Myocyte (in vitro differentiated cells): ENCODE data around the gene ACAD11. TPM values are rescaled to one million over a fixed set of nuclear protein-coding genes. Genes with fewer than 3 reads are reported as not detected.
A peak's percentile ranks its signal among the peaks of the same experiment; 100 is the strongest.
"Not testable (repeated sequence)": the region's sequence is repeated elsewhere in the genome, so short reads cannot be mapped to it uniquely, and the experiment has no call there.

Experiments
- DNase-seq: peaks from one replicate; pipeline ENCODE4 v3.0.0-alpha.2; 2012; ENCODE audit warnings: low read depth
- total RNA-seq: library from RNA; depleted of rRNA; stranded (reverse); fragments of >200 nt; gene quantifications from 2 replicates; pipeline ENCODE4 v1.2.3, GENCODE V29; 2014

The ACAD11 gene
- total RNA-seq, 1 donor from 2014 or later, result 22.8 TPM

GRCh38 chr3:132650153-132650552 is 9.5 kb downstream of the ACAD11 start:
- DNase-seq, result no peak

GRCh38 chr3:132645058-132645457 is 14.6 kb downstream of the ACAD11 start:
- DNase-seq, result no peak

- DNase-seq, result no peak
These were observed 16.2 kb downstream of the ACAD11 start for GRCh38 chr3:132643366-132643765.

DNA sequence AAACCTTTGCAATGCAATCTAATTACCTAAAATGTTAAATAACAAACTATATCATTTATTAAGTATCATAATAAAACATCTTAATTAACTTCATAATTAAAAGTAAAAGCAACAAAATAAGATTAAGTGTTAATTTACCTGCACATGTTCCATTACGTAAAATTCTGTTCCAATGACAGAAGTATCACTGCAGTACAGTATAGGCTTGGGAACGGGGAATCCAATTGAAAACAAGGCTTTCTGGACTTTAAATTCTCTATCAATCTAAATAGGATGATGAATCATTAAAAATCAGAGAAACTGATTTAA is 17.1 kb downstream of the ACAD11 start:
- no peak for DNase-seq

DNA sequence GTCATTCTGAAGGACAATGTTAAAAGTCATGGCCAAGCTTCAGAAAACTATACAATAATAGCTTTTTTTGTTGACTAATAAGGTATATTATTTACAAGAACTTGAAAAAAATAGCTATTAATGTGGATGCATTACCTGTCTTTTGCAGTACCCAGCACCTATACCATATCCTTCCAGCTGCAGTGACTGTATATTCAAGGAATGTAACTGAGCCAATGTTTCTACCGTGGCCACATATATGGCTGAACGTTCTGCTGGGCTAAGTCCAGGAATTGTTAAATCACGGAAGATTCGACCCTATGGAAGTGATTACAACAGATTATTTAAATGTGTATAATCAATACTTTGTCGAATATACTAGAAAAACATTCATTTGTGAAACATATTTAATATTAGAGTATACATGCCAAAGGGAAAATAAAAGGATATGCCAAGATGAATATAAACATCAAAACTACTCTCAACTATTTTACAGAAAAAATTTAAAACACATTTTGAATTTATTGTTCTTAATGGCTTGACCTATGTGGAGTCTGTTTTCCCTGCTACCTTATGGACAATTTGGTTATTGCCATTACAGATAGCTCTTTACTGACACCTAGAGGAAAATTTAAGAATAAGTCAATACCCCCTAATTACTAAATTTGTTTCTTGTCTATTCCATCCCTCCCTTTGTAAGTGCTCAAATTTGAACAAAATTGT is 17.6 kb downstream of the ACAD11 start:
- DNase-seq, result peak; percentile 64

DNA sequence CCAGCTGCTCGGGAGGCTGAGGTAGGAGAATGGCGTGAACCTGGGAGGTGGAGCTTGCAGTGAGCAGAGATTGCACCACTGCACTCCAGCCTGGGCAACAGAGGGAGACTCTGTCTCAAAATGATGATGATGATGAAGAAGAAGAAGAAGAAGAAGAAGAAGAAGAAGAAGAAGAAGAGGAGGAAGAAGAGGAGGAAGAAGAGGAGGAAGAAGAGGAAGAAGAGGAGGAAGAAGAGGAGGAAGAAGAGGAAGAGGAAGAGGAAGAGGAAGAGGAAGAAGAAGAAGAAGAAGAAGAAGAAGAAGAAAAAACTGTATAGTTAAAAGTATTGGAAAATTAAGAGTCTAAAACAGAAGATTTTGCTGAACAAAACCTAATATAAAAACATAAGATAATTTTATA is 18.2 kb downstream of the ACAD11 start:
- not testable (repeated sequence) for DNase-seq

- no peak for DNase-seq
These were observed 20.9 kb downstream of the ACAD11 start for GRCh38 chr3:132638706-132639105.

- no peak for DNase-seq
These were observed 22.0 kb downstream of the ACAD11 start for GRCh38 chr3:132637590-132637989.

- DNase-seq, result peak; percentile 18
These were observed 24.6 kb downstream of the ACAD11 start for GRCh38 chr3:132635052-132635451.

- no peak for DNase-seq
These were observed 29.0 kb downstream of the ACAD11 start for GRCh38 chr3:132630612-132631011.

DNA sequence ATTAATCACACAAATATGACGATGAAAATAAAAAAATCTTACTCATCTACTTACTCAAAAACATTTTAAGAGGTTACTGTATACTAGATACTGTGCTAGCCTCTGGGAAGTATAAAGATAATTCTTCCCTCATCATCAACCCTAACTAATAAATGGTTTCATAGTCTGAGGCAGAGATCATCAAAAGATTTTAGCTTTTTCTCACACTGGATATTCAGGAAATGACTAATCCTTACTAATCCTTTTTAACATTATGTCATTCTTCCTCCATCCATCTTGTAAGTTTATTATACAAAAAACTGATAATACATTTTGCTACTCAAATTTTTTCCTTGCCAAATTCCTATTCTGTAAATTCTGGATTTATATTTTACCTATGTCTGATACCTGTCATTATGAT is 29.7 kb downstream of the ACAD11 start:
- peak; percentile 31 for DNase-seq

- no peak for DNase-seq
These were observed 31.5 kb downstream of the ACAD11 start for GRCh38 chr3:132628157-132628556.

GRCh38 chr3:132626955-132627354 is 32.7 kb downstream of the ACAD11 start:
- DNase-seq, result no peak

- DNase-seq, result no peak
These were observed 34.0 kb downstream of the ACAD11 start for GRCh38 chr3:132625613-132626012.

DNA sequence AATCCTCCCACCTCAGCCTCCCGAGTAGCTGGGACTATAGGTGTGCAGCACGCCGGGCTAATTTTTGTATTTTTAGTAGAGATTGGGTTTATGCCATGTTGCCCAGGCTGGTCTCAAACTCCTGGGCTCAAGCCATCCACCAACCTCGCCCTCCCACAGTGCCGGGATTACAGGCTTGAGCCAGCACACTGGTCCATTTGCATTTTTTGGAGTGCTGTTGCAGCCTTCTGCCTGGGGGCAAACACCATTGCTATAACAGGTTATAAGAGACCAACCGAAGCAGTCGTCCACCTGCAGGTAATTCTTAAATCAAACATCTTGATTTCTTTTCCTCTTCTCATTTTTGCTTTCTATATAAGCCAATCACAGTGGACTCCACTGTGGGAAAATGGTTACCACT is 34.8 kb downstream of the ACAD11 start:
- DNase-seq, result no peak

GRCh38 chr3:132623646-132624045 is 36.0 kb downstream of the ACAD11 start:
- DNase-seq, result no peak

- no peak for DNase-seq
These were observed 36.8 kb downstream of the ACAD11 start for GRCh38 chr3:132622761-132623160.

- no peak for DNase-seq
These were observed 37.5 kb downstream of the ACAD11 start for GRCh38 chr3:132622148-132622547.

DNA sequence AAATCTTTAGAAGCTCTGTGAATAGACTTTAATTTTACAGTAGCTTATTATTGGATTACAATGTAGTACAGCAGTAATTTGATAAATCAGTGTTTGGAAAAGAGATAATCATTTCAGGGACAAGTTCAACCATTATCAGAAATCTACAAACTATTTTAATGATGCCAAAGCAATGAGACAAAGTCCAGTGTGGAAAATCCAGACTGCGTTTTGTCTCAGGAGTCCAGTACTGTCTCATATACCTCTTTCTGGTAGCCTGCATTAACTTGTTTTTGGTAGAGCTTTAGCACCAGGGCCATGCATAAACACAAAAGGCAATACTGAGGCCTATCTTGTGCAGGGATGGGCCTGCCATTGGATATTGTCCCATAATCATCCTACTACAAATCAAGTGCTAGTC is 42.8 kb downstream of the ACAD11 start:
- no peak for DNase-seq

GRCh38 chr3:132615881-132616280 is 43.7 kb downstream of the ACAD11 start:
- peak; percentile 55 for DNase-seq

DNA sequence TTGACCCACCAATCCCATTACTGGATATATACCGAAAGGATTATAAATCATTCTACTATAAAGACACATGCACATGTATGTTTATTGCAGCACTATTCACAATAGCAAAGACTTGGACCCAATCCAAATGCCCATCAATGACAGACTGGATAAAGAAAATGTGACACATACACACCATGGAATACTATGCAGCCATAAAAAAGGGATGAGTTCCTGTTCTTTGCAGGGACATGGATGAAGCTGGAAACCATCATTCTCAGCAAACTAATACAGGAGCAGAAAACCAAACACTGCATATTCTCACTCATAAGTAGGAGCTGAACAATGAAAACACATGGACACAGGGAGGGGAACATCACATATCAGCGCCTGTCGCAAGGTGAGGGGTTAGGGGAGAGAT is 44.3 kb downstream of the ACAD11 start:
- not testable (repeated sequence) for DNase-seq

GRCh38 chr3:132606620-132607019 is 53.0 kb downstream of the ACAD11 start:
- not testable (repeated sequence) for DNase-seq

DNA sequence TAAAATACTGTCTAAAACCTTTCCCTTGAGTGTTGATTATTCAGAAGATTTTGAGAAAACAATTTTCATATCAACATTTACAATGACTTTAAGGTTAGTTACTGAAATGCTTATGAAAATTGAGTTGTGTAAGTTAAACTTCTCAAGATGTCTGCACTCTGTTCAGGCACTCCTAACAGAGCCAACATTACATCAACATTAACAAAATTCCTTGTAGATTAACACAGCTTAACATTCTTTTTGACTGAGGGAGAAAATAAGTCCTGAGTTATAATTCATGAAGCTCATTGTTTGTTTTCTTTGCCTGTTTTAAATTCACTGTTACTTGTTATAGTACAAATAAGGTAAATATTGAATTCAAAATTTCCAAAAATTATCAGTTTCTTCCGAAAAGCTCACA is 53.5 kb downstream of the ACAD11 start:
- no peak for DNase-seq

DNA sequence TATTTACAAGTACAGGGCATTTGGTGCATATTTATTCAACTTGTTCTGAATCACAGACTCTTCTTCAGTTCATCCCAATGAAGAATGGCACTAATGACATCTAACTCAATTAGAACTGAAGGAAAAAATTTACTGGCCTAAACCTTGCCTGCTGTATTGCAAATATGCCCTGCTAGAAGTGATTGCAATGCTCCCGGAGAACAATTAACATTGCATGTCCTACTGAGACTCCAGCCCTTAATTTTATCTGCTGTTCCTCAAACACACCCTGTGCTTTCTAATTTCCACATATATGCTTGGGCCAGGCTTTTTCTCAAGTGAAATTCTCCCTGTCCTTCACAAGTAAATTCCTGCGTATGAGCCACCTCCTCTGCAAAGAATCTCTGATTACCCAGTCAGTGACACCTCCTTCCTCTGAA is 54.2 kb downstream of the ACAD11 start:
- no peak for DNase-seq
